DMS79 treated with DMSO at 0.1 percent for 48 hours (cell line): ENCODE data around the gene HES5.

Experiments
- DNase-seq: peaks from one replicate; lab custom pipeline; 2025; lab: John Stamatoyannopoulos, UW

The HES5 gene

DNA sequence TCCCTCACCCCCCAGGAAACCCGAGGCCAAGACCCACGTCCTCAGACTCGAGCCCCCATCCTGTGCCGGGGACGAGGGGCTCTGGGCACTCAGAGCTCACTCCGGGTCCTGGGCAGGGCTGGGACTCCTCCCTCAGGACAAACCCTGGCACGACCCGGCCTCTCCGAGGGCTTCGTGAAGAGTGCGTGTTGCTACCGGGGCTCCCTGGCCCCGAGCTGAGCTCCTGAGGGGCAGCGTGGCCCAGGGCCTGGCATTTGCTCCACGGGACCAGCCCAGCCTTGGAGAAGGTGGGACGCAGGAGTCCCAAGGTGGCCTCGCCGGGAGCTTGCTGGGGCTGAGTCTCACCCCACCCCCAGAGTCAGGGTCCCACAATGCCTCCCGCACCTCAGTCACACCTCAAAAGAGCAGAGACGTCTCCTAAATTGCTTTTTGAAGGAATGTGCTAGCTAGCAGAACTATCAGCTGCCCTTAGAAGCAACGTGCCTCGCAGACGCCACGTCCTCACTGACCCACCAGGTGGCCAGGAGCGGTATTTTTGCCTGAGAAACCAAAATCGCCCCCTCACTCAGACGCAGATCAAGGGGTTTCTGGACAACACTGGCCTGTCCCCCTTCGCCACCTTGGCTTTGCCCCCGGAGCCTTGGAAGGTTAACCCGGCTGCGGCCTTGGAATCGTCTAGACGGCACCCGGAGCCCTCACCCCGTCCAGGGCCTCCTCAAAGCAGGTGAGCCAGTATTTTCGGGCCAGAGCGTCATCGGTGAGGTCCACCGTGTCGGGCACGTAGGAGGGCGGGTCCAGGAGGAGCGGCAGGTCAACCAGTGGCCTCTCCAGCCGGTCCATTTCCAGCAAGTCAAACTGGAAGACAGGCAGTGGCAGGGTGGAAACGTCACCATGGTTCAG, 14.9 kb downstream of the HES5 start:
- DNase-seq, result no peak

DNA sequence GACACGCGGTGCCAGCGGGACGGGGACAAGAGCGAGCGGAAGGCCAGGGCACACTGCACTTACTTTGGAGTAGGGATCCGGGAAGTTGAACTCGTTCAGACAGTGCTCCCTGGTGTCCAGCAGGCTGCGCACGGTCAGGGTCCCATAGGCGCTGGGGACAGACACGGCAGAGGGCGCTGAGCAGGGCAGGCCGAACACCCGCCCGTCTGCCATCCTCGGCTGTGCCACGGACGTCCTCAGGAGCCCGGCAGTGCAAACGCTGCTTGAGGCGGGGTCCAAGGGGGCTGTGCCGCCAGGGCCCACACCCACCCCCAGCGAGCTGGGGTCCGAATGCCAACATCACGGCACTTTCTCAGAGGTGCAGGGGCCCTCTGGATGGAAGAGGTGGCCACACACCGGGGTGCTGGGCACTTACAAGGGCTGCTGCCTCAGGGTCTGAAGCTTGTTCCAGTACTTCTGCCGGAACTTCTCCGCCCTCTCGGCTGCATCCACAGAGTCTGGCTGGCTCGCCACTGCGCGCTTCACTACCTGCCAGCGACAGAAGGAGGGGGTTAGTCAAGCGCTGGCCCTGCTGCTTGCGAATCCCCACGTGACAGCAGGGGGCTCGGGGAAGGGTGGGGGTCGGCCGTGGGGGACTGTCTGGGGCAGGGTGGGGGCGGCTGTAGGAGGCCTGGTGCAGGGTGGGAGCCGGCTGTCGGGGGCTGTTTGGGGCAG, 16.0 kb downstream of the HES5 start:
- DNase-seq, result no peak

DNA sequence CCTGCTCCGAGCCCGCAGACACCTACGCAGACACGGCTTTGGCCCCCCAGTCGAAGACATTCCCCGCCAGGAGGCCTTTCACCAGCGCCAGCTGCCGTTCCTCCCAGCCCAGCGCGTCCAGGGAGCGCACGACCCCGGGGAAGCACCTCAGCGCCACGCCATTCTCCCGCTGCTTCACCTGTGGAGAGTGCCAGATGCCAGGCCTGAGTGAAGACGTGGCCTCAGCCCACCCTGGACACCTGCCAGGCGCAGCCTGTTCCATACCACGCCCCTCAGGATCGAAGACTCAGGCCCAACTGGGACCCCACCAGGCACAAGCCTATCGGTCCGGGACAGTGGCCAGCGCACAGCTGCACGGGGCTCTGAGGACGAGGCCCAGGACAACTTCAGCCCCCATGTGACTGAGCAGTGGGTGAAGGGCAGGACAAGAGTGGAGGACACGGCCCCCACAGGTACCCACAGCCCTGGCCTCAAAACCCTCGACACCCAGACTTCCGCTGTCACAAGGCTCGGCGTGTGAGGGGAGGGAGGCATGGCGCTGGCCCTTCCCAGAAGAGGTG, 17.1 kb downstream of the HES5 start:
- DNase-seq, result no peak

DNA sequence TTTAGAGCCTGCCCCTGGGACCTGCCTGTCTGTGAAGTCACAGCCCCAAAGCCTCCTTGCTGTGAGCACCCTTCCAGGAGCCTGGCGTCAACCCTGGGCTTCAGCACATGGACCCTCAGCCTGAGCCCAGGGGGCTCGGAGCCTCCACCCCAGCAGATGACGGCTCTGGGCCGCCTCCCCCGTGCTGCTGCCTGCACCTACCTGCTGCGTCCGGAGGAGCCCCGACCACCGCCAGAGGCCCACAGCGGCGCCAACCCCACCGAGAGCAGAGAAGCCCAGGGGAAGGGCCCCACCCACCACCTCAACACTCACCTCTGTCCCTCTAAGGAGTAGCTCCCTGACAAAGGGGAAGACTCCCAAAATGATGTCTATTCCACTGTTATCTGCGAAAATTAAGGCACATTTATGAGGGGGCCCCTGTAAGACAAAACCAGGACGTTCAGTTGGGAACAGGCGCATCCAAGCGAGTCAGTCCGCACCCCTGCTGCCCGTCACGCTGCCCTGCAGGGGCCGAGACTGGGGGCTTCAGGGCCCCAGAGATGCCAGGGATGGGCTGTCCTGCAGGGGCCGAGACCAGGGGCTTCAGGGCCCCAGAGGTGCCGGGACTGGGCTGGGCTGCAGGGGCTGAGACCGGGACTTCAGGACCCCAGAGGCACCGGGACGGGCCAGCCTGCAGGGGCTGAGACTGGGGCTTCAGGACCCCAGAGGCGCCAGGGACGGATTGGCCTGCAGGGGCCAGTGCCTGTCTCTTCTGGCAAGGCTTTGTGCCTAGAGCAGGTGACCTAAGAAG, 19.5 kb downstream of the HES5 start:
- no peak for DNase-seq

DNA sequence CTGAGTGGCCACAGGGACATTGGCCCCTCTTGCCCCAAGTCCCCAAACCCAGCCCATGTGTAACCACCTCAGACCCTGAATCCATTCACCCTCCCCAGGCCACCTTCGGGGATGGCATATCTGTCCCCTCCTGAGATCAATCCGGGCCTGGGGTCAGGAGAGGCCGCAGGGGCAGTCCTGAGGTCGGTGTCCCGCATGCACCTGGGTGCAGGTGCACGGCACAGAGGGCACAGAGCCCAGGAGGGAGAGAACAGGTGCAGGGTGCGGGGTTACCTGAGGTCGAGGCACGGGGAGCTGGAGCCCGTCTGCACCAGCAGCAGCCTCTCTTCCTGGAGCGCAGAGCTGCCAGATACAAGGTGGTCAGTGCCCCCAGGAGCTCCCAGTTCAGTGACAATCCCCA, 20.5 kb downstream of the HES5 start:
- no peak for DNase-seq

DNA sequence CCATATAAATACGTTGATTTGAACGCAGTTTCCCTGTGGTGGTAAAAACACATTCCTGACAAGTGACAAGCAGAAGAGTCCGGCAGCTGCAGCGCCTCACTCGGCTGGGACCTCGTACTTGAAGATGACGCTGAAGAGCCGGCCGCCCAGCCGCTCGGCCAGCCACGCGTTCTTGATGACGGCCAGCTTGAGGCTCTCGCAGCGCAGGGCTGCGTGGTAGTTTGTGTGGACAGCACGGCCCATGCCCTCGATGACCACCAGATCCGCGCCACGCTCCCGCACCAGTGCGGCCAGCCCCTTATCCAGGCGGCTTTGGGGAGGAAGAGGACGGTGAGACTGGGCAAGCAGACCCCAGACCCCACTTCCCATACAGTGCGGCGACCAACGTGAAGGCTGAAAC, 21.3 kb downstream of the HES5 start:
- DNase-seq, result no peak

DNA sequence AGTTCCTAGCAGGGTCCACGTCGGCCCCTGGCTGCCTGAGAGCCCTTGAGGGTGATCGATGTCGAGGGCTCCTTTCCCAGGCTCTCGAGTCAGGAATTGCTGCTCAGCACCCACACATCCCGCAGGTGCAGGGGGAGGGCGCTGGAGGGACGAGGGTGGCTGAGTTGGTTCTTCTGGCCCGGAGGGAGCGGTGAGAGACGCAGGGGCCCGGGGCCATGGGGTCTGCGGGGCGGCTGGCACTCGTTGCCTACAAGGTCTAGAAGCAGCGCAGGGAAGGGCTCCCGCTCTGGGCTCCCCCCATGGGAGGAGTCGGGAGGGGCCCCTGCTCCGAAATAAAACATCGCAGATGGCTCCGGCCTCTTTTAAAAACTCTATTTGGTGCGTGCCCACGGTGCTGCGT, 21.9 kb downstream of the HES5 start:
- no peak for DNase-seq

DNA sequence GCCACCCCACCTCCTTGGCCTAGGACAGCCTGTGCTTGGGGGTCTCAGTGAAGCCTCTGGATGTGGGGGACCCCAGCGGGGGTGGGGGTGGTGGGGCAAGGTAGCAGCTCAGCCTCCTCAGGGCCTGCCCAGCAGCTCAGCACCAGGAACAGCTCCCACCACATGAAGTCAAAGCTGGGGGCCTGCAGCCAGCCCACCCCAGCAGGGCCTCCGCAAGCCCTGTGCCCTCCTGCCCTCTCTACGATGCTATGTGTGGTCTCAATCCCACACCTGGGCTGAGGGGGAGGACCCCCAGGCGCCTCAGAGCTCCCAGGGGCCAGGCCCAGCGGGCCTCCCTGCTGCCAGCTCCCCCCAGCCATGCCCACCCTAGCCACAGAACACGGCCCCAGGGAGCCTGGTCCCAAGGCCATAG, 22.3 kb downstream of the HES5 start:
- DNase-seq, result no peak

DNA sequence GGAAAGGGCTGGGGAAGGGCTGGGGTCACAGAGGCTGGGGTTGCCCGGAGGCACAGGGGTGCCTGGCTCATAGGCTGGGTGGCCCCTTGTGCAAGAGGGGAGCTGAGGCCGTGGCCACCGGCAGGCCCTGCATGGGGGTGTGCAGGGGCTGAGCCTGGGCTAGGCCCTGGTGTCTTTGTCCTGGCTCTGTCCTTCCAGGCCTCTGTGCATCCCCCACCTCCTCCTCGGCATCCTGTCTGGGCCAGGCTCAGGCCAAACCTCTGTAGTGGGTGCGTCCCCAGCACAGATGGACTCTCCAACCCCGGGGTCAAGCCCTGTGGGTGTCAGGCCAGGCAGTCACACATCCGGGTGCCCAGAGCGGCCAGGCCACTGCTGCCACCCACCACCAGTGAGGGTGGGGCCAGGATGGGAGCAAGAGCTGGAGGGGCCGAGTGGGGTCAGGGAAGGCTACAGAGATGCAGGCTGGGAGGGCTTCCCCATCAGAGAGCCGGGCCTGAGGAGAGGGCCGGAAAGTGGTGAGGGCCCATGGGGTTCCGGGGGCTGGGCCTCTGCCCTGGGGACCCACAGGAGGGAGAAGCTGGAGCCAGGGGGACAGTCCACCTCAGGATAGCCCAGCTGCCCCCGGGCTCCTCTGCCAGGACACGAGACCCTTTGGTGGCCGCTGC, 23.0 kb downstream of the HES5 start:
- DNase-seq, result no peak

DNA sequence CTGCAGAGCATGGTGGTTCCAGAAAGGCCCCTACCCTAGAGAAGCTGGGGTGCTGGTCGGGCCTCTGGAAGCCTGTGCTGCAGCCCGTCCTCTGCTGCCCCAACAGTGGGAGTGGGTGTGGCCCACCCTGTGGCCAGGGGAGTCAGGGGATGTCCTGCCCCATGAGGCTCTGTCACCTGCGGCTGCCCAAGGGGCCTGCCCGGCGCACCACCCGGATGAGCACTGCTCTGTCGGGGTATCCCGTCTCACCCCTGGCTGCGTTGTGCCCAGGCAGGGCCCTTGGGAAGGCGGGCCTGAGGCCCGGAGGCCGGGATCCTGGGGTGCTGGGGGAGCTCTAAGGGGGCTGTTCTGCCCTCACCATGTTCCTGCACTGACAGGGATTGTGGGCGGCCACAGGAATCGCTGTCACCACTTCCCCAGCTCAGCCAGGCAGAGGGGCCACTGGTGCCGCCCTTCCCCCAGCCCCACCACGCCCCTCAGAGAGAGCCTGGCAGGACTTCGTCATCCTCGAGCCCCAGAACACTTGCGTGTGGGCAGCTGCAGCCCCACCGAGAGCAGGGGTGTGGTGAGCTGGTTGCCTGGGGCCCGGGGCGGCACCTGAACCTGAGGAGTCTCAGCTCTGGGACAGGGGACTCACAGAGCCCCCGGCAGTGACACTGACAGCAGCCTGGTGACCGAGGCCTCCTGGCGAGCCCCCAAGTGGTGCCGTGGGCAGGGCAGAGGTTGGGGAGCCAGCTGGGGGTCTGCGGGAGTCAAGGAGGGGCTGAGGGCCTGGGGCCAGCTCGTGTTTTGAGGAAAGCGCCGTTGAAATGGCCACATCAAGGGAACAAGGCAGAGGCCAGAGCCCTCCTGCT, 23.8 kb downstream of the HES5 start:
- DNase-seq, result no peak

DNA sequence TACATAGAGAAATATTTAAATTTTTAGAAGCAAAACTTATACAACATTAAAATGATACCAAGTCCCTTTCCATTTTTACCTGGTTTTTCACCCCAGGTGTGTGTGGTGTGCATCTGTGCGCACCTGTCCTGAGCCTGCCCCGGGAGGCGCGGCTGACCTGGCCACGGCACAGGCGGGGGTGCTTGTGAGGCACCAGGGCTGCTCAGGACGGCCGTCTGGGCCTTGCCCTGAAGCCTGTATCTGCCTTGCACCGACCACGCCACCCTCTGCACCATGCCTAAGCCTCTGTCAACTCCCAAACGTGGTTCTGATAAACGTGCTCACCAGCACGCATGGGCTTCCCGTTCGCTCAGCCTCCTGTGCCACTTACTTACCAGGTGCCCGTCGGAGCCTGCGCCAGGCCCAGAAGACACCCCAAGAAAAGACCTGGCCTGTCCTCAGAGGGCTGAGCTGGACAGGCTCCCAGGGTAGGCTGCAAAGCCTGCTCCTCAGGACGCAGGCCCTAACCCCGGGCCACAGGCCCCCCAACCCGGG, 24.5 kb downstream of the HES5 start:
- no peak for DNase-seq

DNA sequence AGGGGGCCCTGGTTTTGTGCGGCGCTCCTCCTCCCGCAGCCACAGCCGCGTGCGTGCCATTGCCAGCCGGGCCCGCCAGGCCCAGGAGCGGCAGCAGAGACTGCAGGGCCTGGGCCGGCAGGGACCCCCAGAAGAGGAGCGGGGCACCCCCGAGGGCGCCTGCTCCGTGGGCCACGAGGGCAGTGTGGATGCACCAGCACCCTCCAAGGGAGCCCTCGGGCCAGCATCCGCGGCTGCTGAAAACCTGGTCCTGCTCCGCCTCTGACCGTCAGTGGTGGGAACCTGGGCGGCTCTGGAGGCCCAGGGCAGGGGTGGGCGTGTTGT, 25.2 kb downstream of the HES5 start:
- DNase-seq, result no peak

DNA sequence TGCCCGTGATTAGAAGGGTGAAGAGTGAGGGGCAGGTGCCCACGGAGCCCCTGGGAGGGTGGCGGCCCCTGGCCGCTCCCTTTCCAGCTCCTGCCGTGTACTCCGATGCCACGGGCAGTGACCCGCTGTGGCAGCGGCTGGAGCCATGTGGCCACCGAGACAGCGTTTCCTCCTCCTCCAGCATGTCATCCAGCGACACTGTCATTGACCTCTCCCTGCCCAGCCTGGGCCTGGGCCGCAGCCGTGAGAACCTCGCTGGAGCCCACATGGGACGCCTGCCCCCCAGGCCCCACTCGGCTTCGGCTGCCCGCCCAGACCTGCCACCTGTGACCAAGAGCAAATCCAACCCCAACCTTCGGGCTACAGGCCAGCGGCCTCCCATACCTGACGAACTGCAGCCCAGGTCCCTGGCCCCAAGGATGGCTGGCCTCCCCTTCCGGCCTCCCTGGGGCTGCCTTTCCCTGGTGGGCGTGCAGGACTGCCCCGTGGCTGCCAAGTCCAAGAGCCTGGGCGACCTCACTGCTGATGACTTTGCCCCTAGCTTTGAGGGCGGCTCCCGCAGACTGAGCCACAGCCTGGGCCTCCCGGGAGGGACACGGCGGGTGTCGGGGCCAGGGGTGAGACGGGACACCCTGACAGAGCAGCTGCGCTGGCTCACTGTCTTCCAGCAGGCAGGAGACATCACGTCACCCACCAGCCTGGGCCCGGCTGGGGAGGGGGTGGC, 25.7 kb downstream of the HES5 start:
- no peak for DNase-seq

DNA sequence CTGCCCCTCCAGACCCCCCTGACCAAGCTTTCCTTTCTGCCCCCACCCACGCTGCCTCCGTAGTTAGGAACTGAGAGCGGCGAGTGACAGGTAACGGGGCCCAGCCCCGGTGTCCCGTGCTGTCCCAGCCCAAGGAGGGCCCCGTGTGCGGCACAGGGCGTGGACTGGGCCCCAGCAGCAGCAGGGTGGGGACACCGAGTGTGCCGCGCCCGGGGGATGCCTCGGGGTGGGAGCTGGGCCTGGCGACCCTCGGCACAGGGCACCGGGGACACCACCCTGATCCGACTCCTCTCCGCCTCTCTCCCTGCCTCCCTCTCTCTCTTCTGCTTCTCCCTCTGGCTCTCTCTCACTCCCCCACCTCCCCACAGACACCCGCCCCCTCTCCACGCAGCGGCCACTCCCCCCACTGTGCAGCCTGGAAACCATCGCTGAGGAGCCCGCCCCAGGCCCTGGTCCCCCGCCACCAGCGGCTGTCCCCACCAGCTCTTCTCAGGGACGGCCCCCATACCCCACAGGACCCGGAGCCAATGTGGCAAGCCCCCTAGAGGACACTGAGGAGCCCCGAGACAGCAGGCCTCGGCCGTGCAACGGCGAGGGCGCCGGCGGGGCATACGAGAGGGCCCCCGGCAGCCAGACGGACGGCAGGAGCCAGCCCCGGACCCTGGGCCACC, 26.4 kb downstream of the HES5 start:
- no peak for DNase-seq

DNA sequence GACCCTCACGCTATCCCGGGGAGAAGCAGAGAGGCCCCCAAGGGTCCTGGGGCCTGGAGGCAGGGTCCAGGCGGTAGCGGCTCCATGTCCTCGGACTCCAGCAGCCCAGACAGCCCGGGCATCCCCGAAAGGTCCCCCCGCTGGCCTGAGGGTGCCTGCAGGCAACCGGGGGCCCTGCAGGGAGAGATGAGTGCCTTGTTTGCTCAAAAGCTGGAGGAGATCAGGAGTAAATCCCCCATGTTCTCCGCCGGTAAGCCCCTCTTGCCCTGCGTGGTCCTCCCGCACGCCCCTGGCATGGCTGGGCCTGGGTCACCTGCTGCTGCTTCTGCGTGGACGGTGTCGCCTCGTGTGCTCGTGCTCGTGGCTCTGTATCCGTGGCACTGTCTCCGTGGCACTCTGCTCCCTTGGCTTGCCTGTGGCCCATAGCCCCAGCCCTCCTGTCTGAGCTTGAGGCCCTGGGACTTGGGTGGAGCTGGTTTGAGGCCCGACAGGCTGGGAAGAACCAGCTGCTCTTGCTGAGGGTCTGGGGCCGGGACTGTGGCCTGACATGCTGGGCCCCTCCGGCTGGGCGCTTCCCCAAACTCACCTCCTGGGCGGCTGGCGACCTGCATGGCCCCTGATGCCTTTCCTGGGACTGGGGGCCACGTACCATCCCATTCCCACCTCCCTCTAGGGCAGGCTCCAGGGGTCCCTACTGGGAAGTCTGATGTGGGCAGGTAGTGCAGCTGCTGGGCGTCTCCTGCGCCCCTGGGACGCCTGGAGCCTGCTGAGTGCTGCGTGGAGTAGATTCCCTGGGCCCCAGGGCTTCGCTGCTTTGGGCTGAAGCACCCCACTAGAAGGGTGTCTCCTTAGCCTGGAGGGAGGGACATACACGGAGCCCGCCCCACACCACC, 27.2 kb downstream of the HES5 start:
- no peak for DNase-seq

DNA sequence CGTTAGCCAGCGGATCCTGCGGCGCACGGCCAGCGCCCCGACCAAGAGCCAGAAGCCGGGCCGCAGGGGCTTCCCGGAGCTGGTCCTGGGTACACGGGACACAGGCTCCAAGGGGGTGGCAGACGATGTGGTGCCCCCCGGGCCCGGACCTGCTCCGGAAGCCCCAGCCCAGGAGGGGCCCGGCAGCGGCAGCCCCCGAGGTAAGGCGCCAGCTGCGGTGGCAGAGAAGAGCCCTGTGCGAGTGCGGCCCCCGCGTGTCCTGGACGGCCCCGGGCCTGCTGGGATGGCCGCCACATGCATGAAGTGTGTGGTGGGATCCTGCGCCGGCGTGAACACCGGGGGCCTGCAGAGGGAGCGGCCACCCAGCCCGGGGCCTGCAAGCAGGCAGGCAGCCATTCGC, 27.9 kb downstream of the HES5 start:
- no peak for DNase-seq

DNA sequence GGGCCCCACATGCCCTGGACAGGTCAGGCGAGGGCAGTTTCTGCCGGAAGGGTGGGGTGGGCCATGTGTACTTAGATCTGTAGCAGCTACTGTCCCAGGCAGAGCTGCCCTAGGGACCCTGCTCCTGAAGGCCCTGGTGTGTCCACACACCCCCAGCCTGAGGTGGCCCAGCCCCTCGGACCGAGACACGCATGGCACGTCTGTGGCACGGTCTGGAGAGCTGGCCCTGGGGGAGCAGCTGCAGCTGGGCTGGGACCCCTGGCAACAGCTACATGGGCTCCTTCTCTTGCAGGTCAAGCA, 28.3 kb downstream of the HES5 start:
- DNase-seq, result no peak

DNA sequence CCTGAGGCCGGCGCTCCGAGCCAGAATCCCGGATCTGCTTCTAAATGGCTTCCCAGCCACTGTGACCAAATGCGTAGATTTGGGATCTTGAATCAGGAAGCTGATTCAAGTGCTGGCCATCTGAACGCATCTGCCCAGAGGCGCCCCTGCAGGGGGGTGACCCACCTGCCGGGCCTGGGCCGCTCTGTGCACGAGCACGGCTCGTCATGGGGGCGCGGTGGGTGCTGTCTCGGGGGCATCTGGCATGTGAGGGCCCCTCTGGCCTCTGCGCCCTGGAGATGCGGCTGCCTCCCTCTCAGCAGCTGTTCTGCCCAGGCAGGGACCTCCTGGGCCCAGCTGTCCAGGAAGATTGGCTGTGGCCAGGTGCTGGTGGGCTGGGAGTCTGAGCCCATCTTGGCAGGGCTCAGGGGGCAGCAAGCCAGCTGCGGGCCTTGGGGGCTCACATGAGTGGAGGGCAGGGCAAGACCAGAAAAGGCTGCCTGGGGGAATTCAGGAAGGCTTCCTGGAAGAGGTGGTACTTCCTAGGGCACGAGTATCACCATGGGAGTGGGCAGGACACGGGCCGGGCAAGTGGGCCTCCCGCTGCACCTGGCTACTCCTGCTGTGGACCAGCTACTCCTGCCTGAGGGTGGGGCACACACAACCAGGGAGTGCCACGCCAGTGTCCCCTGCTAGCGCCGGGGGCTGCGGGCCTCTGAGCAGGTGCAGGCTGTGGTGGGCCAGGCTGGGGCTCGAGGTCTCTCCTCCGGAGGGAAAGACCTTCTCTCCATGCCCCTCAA, 28.8 kb downstream of the HES5 start:
- DNase-seq, result no peak
